Endothelial cell of hepatic sinusoid (primary cell): ENCODE measurements around the gene TRMT61B.

Experiments used
- in situ Hi-C: cut with HindIII; loops from 2 replicates; pipeline ENCODE4 v1.10.0; 2017; ENCODE audit warnings: low sequenced_read_pairs

The TRMT61B gene

DNA sequence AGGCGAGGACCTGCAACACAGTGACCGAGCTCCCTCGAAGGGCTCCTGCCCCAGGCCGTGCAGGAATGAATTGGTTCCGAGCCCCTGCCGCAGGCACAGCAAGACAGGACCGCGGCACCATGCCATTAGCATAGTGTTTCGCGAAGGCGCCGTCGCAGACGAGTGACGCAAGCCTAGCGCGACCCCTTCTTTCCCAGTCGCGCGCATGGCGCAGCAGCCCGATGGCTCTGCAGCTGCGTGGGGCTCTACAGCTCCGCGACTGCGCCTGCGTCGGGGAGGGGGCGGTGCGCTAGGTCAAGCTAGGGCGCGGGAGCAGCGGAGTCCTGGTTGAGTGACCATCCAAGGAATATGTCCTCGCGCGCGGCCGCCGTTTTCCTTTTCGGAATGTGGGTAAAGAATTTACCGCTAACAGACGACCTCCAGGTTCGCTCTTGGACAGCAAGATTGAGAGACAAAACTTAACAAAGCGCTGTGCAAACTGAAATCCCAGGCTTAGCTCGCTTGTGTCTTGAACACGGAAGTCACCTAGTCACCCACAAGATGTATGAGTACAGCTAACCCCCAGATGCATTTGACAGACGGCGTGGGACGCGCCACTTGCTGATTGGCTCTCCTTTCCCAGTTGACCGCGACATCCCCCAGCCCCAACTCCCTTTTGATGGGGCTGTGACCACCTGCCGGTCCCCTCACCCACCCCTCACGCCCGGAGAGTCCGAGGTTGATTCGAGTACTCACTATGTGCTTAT lies at the start of gene TRMT61B:
Gene TRMT61B (minus strand): TSS at position 164 of the 746 bp plus-strand sequence. CDS start 32 bp downstream, at position 132.
- in situ Hi-C loops = no loop called here

DNA sequence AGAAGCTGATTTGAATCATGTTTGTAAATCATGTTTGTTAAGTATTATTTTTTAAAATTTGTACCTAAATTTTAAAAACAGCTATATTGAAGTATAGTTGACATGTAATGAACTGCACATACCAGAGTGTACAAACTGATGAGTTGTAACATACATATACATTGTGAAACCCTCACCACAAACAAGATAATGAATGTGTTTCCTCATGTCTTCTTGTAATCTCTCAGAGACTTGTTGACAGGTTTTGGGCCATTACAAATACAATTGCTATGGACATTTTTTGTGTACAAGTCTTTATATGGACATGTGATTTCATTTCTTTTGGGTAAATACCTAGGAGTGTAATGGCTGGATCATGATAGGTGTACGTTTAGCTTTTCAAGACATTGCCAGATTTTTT lies 45.8 kb upstream of the TRMT61B start:
- in situ Hi-C loops = no loop called here

- in situ Hi-C loops = no loop called here
These were observed 39.7 kb upstream of the TRMT61B start for GRCh38 chr2:28909655-28910353.

DNA sequence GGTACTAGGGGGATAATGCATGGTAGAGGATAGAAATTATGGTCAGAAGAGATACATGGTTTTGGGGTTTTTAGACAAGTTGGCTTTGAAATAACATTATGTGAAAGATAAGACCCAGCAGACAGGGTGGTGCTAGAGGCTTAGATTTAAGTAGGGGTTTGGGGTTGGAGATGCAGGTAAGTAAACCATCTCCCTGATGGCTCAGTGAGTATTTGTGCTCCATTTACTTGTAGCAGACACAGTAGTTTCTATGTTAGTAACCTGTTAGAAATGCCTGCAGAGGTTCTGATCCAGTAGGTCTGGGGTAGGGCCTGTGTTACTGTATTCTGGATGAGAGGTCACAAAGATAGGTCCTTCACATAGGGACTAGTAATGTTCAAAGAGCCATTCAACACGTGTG lies 38.1 kb upstream of the TRMT61B start:
- in situ Hi-C loops = no loop called here

DNA sequence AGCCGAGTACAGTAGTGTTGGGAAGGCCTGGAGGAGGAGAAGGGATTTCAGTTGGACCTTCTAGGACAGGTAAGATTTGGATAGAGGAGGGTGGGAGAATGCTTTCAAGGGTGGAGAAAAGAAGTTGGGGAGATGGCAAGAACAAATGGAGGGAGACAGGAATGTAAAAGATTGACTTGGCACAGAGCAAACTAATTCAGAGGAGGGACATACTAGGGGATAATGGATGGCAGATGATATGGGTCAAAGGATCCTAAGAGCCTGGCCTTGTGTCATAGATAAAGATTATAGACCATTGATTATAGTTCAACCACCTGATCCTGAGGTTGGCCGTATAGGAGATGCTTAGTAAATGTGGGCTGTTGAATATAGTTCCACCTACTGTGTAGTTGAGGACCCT lies 36.7 kb upstream of the TRMT61B start:
- in situ Hi-C loops = no loop called here

DNA sequence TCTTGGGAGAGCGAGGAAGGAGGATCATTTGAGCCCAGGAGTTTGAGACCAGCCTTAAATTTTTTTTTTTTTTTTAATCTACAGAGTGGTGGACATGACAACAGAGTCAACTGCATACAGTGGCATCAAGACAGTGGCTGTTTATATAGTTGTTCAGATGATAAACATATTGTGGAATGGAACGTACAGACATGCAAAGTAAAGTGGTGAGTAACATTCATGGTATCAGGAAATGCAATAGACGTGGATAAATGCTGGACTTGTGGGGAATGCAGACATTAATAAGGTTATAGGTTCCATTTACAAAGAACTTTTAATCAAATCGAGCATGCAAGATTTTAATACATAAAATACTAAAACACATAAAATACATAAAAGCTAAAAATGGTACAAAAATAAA lies 36.3 kb upstream of the TRMT61B start:
- in situ Hi-C loops = no loop called here

DNA sequence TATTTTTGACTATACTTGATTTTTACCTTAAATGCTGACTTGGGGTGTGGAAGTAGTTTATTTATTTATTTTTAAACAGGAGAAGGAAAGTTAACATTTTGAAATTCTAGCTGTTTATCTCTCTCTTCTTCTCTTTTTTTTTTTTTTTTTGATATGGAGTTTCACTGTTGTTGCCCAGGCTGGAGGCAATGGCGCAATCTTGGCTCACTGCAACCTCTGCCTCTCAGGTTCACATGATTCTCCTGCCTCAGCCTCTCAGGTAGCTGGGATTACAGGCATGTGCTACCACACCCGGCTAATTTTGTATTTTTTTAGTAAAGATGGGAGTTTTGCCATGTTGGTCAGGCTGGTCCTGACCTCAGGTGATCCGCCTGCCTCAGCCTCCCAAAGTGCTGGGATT lies 35.4 kb upstream of the TRMT61B start:
- in situ Hi-C loops = no loop called here

DNA sequence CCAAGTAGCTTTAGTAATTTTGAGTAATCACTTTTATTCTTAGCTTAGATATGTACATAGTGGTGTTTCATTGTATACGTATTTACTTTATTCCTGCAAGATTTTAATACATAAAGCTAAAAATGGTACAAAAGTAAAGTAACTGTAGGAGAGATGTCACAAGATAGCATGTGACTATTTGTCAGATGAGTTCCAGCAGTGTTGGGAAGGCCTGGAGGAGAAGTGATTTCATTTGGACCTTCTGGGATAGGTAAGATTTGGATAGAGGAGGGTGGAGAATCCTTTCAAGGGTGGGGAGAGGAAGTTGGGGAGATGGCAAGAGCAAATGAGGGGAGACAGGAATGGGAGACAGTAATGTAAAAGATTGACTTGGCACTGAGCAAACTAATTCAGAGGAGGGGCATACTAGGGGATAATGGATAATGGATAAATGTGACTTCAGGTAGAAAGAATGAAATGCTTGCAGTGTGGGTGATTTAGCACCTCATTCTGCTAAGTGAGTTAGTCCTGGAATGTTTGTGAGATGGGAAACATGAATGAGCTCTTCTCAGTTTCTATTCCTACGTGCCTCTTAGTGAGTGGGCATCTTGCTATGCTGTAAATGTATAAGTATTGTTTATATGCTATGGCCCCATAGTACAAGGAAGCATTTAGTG lies 34.8 kb upstream of the TRMT61B start:
- in situ Hi-C loops = no loop called here

DNA sequence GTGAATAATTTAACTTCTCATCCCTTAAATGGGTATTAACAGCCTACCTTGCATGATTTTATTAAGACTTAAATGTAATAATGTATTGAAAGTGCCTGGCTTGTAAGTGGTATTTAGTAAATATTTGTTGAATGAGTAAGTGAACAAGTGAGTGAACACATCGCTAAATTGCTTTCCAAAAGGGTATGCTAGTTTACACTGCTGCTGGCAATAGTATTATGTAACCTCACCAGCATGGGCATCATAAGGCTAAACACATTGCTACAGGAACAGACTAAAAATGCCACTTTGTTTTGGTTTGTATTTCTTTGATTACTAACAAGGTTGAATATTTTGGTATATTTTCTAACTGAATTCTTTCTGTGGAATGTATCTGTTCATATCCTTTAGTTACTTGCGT lies 34.2 kb upstream of the TRMT61B start:
- in situ Hi-C loops = no loop called here

- in situ Hi-C loops = no loop called here
These were observed 32.5 kb upstream of the TRMT61B start for GRCh38 chr2:28902584-28902983.

GRCh38 chr2:28901841-28902240 lies 31.7 kb upstream of the TRMT61B start:
- in situ Hi-C loops = no loop called here

- in situ Hi-C loops = no loop called here
These were observed 31.1 kb upstream of the TRMT61B start for GRCh38 chr2:28901202-28901601.

- in situ Hi-C loops = no loop called here
These were observed 27.9 kb upstream of the TRMT61B start for GRCh38 chr2:28898048-28898447.

GRCh38 chr2:28896906-28897305 lies 26.8 kb upstream of the TRMT61B start:
- in situ Hi-C loops = no loop called here

DNA sequence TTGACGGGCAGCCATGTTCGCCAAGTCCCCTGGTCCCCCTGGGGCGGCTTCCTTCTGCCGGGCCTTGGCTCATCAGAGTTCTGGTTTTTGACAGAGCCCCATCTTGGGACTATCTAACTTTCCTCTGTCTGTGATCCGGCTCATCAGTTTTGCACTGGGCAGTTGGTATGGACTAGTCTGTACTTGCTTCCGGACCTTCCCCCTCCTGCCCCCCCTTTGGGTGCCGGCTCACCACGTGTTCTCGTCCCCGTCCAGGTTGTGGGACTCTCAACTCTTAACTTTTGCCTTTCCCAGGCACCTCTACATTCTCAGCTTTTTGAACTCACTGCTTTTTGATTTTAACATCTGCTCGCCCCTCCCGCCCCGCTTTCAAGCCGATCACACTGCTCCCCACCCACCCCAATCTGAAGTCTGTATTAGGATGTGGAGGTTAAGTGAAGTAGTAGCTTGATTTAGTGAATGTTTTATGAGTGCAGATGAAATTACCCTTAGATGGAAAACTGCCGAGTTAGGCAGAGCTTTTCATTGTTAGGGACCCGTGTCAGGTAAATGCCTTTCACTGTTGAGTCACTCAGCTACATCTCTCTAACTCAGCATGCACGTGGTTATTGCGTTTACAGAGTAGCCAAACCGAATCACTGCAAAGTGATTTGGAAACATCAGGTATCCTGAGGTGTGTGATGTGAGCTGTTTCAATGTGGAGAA lies 25.2 kb upstream of the TRMT61B start:
- in situ Hi-C loops = no loop called here

- in situ Hi-C loops = no loop called here
These were observed 24.5 kb upstream of the TRMT61B start, which contains the start of gene WDR43 for GRCh38 chr2:28894470-28895188. TSS of gene WDR43 (plus strand) at chr2:28894667. CDS start at chr2:28894699, 32 bp downstream.

DNA sequence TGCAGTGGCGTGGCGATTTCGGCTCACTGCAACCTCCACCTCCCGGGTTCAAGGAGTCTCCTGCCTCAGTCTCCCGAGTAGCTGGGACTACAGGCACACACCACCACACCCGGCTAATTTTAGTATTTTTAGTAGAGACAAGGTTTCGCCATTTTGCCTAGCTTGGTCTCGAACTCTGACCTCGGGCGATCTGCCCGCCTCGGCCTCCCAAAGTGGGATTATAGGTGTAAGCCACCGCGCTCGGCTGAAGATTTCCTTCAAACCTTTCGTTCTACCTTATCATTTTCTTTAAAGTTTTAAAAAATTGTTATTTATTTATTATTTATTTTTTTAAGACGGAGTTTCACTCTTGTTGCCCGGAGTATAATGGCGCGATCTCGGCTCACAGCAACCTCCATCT lies 23.4 kb upstream of the TRMT61B start:
- in situ Hi-C loops = no loop called here

- in situ Hi-C loops = no loop called here
These were observed 10.1 kb upstream of the TRMT61B start for GRCh38 chr2:28880193-28880592.

DNA sequence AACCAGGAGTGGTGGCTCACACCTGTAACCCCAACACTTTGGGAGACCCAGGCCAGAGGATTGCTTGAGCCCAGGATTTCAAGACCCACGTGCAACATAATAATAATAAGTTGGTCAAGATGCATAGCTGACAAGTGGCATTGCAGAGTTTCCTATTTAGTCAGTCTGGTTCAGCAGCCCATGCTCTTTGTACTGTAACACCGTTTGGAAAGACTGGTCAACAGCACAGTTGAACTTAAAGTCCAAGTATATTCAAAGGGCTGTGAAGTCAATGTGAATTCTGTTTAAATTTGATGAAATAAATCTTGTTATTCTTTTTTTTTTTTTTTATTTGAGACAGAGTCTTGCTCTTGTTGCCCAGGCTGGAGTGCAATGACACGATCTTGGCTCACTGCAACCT lies 1.5 kb upstream of the TRMT61B start:
- in situ Hi-C loops = no loop called here

DNA sequence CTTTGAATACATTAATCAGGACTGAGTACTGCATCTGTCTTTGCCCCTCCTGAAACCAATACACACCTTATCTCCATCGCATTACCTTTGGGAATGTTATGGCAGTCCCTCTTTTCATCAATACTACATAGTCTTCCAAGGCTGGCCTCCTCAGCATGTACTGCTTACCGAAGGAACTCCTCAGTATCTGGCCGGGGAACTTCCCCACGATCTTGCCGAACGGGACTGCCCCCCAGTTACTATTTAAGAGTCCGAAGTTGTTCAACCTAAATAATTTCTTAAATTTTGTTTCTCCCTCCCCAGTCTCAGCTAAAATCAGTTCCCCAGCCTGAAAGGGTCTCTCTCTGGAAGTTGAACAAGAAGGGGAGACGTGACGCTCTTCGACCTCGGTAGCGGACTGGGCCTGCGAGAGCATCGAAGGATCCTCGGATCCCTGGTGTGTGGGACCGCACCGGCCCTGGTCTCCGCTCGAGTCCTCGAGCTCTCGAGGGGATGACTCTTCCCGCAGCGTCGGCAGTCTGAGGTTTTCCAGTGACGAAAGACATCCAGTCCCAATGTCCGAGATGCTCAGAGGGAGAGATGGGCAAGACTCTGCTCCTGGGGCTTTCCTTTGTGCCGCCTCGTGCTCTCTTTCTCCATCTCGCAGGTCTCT lies 489 bp downstream of the TRMT61B start:
- in situ Hi-C loops = no loop called here
